Transverse colon (tissue), 4 donors: ENCODE results near the gene SLC12A3. TPM values are rescaled to one million over a fixed set of nuclear protein-coding genes. Genes with fewer than 3 reads are reported as not detected.
A peak's percentile ranks its signal among the peaks of the same experiment; 100 is the strongest.

Source experiments
- DNase-seq: peaks from one replicate; pipeline ENCODE4 v3.0.0-alpha.2; 2019
- H3K27ac ChIP-seq, 4 donors: fragments of 200-600 bp; sonication (generic); 2 replicates each; pipeline ENCODE4 v1.5.1; 2016 to 2018; ENCODE audit warnings: inconsistent platforms in 4 of 4
- H3K27me3 ChIP-seq: fragments of 200-600 bp; sonication (generic); 2 replicates; pipeline ENCODE4 v1.5.1; 2017; ENCODE audit warnings: inconsistent platforms
- H3K36me3 ChIP-seq, 4 donors: fragments of 200-600 bp; sonication (generic); 2 replicates each; pipeline ENCODE4 v1.5.1; 2017 to 2019; ENCODE audit warnings: inconsistent platforms in 4 of 4
- H3K4me1 ChIP-seq, 4 donors: fragments of 200-600 bp; sonication (generic); 2 replicates each; pipeline ENCODE4 v1.5.1; 2017 to 2020; ENCODE audit warnings: inconsistent platforms in 4 of 4
- H3K4me3 ChIP-seq, 4 donors: fragments of 200-600 bp; sonication (generic); 1 replicate in 1 of 4; 2 replicates in 3 of 4; pipeline versions ENCODE4 v1.5.1 to v1.6.1; 2017 to 2019; ENCODE audit warnings: inconsistent platforms in 4 of 4
- H3K9me3 ChIP-seq, 2 donors: fragments of 200-600 bp; sonication (generic); 2 replicates each; pipeline ENCODE4 v1.5.1; 2017 to 2019; ENCODE audit warnings: inconsistent platforms in 2 of 2
- CTCF ChIP-seq, 5 experiments: fragments of 200-600 bp in 3 of 5; fragments of 450-650 bp in 2 of 5; sonication (generic) in 3 of 5; IDR thresholded peaks; 1 replicate in 2 of 5; 2 replicates in 3 of 5; pipeline ENCODE4 v1.5.1; 2016 to 2017; ENCODE audit warnings: antibody characterized with exemption in 5 of 5, inconsistent platforms in 3 of 5, mild to moderate bottlenecking in 2 of 5, moderate library complexity in 1 of 5
- EP300 ChIP-seq: sonication (generic); formaldehyde crosslinking; IDR thresholded peaks from one replicate; pipeline ENCODE4 v1.6.1; 2017; ENCODE audit warnings: antibody characterized with exemption, low read depth
- POLR2A ChIP-seq: fragments of 450-650 bp; IDR thresholded peaks from one replicate; pipeline ENCODE4 v1.6.1; 2016; ENCODE audit warnings: antibody characterized with exemption, mild to moderate bottlenecking, moderate library complexity
- POLR2AphosphoS5 ChIP-seq, 3 donors: sonication (generic); formaldehyde crosslinking; IDR thresholded peaks; one replicate each; pipeline ENCODE4 v1.6.1; 2016; ENCODE audit warnings: antibody characterized with exemption in 3 of 3
- WGBS, 2 donors: methylation state at CpG; one replicate each; pipeline ENCODE4 v1.1.5; 2018; ENCODE audit warnings: low coverage in 1 of 2; 5-methylcytosine and 5-hydroxymethylcytosine counted together
- in situ Hi-C, 4 donors: fragments of 200-750 bp; cut with MboI; loops; one replicate each; pipeline versions ENCODE4 v1.15.0 to v1.15.1; 2017; ENCODE audit warnings: low sequenced_read_pairs in 3 of 4, low pct_ligation_motif_present in 1 of 4, low pct_unique_long_range_greater_than_20kb in 1 of 4
- intact Hi-C: fragments of 100-400 bp; cut with DNase I; formaldehyde crosslinking; loops from one replicate; pipeline ENCODE4 v1.15.1; 2023; ENCODE audit warnings: low total_unique reads
- total RNA-seq, 4 donors: library from RNA; depleted of rRNA; stranded (reverse); fragments of >200 nt; gene quantifications; one replicate each; pipeline ENCODE4 v1.1.0, GENCODE V29; 2016

The SLC12A3 gene
- total RNA-seq, 4 donors from 2014 or later, result not detected

- Histone ChIP-seq H3K36me3 (no peaks in the 10 kb centered on the region), H3K27me3 (no peaks in the 10 kb centered on the region), H3K27ac (peak overlapping the region in 3 of 4 donors; percentile 73 to 84 (median 80)), H3K9me3 (no peaks in the 10 kb centered on the region), H3K4me1 (peaks cover 10 to 29% (median 21%) of the 10 kb centered on the region in 4 donors), H3K4me3 (no peak overlapping the region)
- intact Hi-C loops, result no loop called here
- no peak for DNase-seq
- WGBS, 2 donors, result 49 to 64% methylated on average over 8 to 13 of the region's 13 CpGs
- in situ Hi-C loops, result no loop called here
- TF ChIP-seq POLR2A, result no peak
- TF ChIP-seq EP300, result no peak
- no peak for TF ChIP-seq CTCF (IDR thresholded peaks at IDR 0.05)
- no peak for TF ChIP-seq POLR2AphosphoS5 (IDR thresholded peaks at IDR 0.05)
These were observed 50.5 kb downstream of the SLC12A3 start for GRCh38 chr16:56915336-56916119.

GRCh38 chr16:56916571-56917403, 51.8 kb downstream of the SLC12A3 start:
- DNase-seq, result peak; percentile 52
- Histone ChIP-seq H3K9me3 (no peaks in the 10 kb centered on the region), H3K27ac (peak overlapping the region; percentile 71 to 84 (median 76)), H3K4me3 (no peak overlapping the region), H3K27me3 (no peaks in the 10 kb centered on the region), H3K36me3 (no peaks in the 10 kb centered on the region), H3K4me1 (peaks cover 10 to 26% (median 20%) of the 10 kb centered on the region in 4 donors)
- WGBS, 2 donors, result 49 to 67% methylated on average over 4 to 5 of the region's 5 CpGs
- in situ Hi-C loops (no loop called here), intact Hi-C loops (no loop called here)
- TF ChIP-seq POLR2A (no peak), POLR2AphosphoS5 (IDR thresholded peaks at IDR 0.05) (peak in 1 of 3 donors; percentile 57)

DNA sequence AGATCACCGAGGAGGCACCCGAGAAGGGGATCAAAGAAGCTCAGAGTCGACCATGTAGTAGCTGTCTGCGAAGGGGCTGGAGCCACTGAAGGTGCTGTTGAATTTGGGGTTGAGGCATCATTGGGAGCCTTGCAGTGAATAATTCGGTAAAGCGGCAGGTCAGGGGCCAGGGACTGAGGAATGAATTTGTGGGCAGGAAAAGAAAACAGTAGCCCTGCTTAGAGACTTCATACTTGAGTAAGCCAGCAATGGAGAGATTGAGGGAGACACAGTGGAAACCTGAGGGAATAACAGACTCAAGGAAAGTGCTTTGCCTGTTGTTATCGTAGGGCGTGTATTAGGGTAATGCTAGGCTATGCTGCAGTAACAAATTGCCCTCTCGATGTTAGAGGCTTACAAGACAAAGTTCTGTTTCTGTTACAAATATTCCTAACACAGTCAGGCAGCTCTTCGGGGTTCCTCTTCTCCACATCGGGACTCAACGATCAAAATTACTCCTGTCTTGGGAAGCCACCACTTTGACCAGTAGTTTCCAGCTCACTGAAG, 53.5 kb downstream of the SLC12A3 start:
- in situ Hi-C loops, result no loop called here
- H3K36me3 ChIP-seq, result no peaks in the 10 kb centered on the region
- no peaks in the 10 kb centered on the region for H3K27me3 ChIP-seq
- WGBS, 2 donors, result 89 to 92% methylated on average over 5 to 12 of the region's 12 CpGs
- H3K4me1 ChIP-seq, result peaks cover 6 to 19% (median 10%) of the 10 kb centered on the region in 4 donors
- TF ChIP-seq POLR2AphosphoS5 (IDR thresholded peaks at IDR 0.05), result no peak
- no peak for TF ChIP-seq POLR2A
- TF ChIP-seq EP300, result no peak
- TF ChIP-seq CTCF (IDR thresholded peaks at IDR 0.05), result no peak
- peak overlapping the region in 2 of 4 donors; percentile 12 to 84 for H3K27ac ChIP-seq
- no peak overlapping the region for H3K4me3 ChIP-seq
- intact Hi-C loops, result no loop called here
- DNase-seq, result no peak
- no peaks in the 10 kb centered on the region for H3K9me3 ChIP-seq

DNA sequence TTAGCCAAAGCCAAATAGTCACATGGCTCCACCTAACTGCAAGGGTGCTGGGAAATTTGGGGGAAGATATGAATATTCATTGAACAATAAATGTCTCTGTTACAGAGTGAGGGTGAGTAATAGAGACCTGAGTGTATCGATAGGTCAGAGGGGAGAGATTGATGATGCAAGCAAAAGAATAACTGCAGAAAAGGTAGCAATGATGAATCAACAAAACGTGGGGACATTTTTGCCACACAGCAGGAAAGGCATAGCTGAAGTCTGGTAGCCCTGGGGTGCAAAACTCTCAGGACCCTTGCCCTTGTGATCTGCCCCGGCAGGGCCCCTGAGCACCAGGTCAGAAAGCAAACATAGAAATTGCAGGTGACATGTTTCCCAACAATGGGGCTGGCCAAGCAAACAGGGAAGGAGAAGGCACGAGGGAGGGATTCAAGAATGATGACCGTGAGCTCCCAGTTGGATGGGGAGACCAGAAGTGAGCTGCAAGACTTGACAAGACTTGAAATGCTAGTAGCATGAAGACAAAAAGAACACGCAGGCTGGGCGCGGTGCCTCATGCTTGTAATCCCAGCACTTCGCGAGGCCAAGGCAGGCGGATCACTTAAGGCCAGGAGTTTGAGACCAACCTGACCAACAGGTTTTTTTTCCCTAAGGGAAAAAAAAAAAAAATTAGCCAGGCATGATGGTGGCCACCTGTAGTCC, 54.2 kb downstream of the SLC12A3 start:
- H3K9me3 ChIP-seq, result no peaks in the 10 kb centered on the region
- in situ Hi-C loops, result no loop called here
- peaks cover 6 to 20% (median 8%) of the 10 kb centered on the region in 4 donors for H3K4me1 ChIP-seq
- no peak overlapping the region for H3K4me3 ChIP-seq
- 62 to 76% methylated on average over 7 to 11 of the region's 11 CpGs for WGBS, 2 donors
- TF ChIP-seq POLR2AphosphoS5 (IDR thresholded peaks at IDR 0.05) (no peak), EP300 (no peak)
- H3K27ac ChIP-seq, result peak overlapping the region in 1 of 4 donors; percentile 3
- no peaks in the 10 kb centered on the region for H3K27me3 ChIP-seq
- H3K36me3 ChIP-seq, result no peaks in the 10 kb centered on the region
- intact Hi-C loops, result no loop called here
- DNase-seq, result no peak
